ENCODE data around the gene ANGEL1.

ANGEL1 gene

GRCh38 chr14:76763096-76764041, 49.3 kb downstream of the ANGEL1 start:
- no peak for DNase-seq

GRCh38 chr14:76762411-76763095, 50.1 kb downstream of the ANGEL1 start:
- DNase-seq, result peak in 1 of 2 experiments; percentile 26

GRCh38 chr14:76761960-76762410, 50.7 kb downstream of the ANGEL1 start:
- no peak for DNase-seq

DNA sequence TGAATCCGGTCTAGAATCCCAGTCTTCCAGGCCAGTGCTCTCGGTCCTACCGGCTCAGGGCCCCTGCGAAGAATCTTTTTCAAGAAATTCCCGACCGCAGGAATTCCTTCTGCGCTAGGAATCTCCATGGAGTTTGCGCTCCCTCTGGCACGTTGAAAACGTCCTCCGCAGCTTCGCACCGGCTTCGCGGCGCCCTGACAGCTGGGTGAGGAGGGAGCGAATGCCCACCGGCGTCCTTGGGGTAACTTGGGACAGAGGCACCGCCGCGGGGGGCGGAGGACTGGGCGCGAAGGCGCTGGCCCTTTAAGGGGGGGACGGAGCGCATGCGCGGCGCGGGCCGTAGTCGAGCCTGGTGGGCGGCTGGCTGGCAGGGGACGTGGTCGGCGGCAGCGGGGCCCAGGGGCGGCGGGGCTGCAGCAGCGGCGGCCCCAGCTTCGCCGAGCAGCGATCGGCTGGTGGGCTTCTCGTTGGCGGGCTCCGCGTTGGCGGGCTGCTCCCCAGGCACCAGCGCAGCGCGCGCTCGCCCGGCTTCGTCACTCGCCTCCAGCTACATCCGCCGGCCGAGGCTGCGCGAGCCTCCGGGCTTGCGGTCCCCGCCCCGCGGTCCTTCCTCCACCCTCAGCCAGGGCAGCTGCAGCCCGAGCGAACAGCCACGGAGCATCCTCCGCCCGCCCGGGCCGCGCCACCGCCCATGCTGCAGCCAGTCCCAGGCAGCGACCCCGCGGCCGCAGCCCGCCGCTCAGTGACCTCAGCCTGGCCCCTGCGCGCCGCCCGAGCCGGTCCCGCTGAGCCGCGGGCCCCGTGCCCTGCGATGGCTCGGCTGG, 51.3 kb downstream of the ANGEL1 start, which contains the start of gene VASH1:
TSS of gene VASH1 (plus strand) at position 333 of the 824 bp plus-strand sequence. CDS start 1,354 bp downstream, outside the sequence.
- DNase-seq, result peak; percentile 34 to 61

DNA sequence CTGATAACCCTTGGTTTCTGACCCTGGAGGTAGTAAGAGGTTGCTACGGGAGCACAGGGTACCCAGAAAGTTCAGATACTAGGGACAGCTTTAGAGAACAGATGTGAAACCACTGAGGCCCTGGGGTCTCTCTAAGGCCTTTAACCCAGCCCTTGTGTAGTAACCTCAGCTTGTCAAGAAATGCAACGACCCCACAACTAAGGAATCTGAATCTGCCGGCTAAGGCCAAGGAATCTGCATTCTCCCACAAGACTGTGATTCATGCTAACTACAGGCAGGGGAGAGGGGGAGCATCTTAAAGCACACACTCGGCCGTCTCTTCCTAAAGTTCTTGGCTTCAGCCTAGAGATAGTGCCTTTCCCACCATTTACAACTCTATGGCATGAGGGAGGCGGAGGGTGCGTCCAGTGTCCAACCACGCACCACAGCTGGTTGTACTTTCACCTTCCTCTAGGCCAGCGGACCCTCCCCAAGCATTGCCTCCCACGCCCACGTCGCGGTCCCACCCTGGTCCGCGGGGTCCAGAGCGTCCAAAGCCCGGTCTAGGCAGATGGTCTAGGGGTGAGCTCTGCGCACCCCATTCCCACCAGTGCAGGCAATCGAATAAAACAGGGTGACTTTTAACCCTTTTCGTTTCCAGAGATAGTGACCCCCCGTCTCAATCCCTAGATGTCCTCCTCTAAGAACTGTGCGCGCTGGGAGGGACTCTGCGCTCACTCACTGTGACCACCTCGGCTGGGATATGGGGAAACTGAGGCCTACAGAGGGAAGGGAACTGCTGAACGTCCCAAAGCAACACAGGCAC, 52.1 kb downstream of the ANGEL1 start:
- DNase-seq, result no peak

- DNase-seq, result no peak
Observed at GRCh38 chr14:76759589-76759988, 53.1 kb downstream of the ANGEL1 start.

GRCh38 chr14:76756371-76756750, 56.3 kb downstream of the ANGEL1 start:
- DNase-seq, result no peak

GRCh38 chr14:76755610-76756370, 56.9 kb downstream of the ANGEL1 start:
- no peak for DNase-seq

DNA sequence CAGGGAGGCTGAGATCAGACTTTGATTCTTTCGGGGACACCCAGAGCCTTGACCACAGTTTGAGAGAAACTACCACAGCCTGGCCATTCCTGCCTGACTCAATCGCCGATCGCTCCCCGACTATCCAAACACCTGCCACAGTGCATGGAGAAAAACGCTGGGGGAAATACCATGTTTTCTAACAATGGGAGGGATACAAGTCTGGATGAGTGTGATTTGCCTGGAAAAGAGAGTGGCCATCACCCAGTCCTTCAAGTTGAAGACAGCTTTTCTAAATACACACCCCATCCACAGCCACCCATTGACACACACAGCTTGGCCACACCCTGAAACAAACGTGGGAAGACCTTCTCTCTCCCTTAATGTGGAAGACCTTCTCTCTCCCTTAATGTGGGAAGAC, 58.1 kb downstream of the ANGEL1 start:
- DNase-seq, result no peak

- DNase-seq, result no peak
Observed at GRCh38 chr14:76753541-76754198, 59.0 kb downstream of the ANGEL1 start.

GRCh38 chr14:76752744-76753143, 59.9 kb downstream of the ANGEL1 start:
- DNase-seq, result no peak

DNA sequence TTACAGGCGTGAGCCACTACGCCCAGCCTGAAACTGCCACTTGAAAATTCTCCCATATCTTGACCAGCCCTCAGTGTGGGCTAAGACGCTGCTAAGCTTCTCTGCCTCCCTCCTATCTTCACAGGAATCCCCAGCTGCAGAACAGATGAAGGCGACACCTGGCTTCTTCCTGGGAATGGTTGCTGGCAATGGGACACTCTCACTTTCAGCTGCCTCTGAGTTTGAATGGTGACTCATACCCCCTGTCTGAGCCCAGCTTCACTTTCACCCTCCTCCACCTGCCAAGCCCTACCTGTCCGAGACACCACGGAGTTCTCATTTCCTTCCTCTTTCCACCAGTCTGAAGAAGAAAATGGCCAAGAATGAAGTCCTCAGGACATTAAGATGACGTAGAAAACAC, 69.7 kb downstream of the ANGEL1 start:
- DNase-seq, result peak; percentile 71 to 78

GRCh38 chr14:76742185-76742584, 70.5 kb downstream of the ANGEL1 start:
- DNase-seq, result no peak

- no peak for DNase-seq
Observed at GRCh38 chr14:76741074-76741473, 71.6 kb downstream of the ANGEL1 start.
